Diencephalon (tissue), 1 donor: ENCODE data around the gene PNMA8C. TPM values are rescaled to one million over a fixed set of nuclear protein-coding genes. Genes with fewer than 3 reads are reported as not detected.

ENCODE experiments used
- total RNA-seq: library from RNA; depleted of rRNA; stranded (reverse); fragments of >200 nt; gene quantifications from one replicate; pipeline ENCODE4 v1.2.3, GENCODE V29; 2014

The PNMA8C gene
- 39.2 TPM for total RNA-seq

DNA sequence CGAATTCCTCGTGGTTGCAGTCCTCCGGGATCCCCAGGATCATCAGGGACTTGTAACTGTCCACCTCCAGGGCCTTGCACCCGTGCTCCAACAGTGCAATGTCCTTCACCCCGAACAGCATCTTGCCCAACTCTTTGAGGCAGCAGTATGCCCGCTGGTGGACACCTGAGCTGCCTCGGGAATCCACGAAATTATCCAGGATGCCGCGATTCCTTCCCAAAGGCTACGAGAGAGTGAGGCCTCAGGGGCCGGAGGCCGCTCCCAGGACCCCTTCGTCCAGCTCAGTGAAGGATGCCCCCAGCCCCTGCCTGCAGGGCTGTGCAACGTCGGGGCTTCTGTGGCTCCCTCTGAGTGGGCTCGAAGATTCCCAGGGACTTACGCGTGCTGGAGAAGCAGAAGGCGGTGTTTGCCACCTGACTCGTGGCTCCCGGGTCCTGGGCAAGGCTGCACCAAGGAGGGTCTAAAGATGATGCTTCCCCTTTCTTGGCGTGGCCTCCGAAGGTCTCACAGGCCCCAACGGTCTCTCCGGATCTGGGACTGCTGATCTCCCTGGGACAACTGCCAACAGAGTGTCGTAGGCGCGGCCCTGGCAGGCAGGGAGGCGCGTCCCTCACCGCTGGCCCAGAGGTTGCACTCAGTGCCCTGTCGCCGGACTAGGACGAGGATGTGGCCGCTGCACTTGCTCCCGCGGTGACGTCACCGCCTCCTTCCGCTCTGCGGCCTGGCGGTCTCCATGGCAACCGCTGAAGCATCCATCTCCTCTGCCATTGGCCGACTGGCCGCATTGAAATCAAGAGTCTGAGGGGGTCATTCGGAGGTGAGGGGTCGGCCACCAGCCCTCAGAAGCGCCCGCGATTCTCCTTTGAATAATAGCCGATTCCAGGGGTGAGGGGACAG lies at the start of gene PNMA8C:
TSS of gene PNMA8C (minus strand) at position 698 of the 897 bp plus-strand sequence. CDS start at position 121, 577 bp downstream.

DNA sequence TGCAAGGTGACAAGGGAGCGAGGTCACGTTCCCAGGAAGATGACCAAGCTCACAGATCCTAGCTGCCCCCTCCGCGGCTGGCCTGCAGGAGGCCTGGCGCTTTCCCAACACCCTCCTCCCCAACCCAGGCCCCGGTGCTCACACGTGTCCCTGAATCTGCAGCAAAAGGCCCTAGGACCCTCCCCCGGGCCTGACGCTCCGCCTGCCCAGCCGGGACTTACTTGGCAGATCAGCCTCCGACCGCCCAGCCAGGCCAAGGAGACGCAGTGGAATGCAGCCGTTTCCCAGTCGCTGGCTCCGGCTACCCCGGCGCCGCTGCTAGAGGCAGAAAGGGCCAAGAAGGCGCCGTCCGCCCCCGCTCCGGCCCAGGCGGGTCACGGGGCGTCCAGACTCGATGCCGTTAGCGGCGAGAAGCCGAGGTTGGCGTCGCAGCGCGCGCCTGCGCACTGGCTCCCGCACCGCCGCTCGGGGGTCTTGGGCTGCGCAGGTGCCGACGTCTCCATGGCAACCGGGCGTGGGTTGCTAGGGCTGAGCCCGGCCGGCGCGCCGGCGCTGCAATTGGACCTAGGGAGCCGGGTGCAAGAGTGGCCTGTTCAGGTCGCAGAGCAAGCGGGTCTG lies 42.5 kb upstream of the PNMA8C start, which contains the start of gene PNMA8A:
TSS of gene PNMA8A (minus strand) at position 448 of the 618 bp plus-strand sequence. CDS start 528 bp downstream, outside the sequence.

DNA sequence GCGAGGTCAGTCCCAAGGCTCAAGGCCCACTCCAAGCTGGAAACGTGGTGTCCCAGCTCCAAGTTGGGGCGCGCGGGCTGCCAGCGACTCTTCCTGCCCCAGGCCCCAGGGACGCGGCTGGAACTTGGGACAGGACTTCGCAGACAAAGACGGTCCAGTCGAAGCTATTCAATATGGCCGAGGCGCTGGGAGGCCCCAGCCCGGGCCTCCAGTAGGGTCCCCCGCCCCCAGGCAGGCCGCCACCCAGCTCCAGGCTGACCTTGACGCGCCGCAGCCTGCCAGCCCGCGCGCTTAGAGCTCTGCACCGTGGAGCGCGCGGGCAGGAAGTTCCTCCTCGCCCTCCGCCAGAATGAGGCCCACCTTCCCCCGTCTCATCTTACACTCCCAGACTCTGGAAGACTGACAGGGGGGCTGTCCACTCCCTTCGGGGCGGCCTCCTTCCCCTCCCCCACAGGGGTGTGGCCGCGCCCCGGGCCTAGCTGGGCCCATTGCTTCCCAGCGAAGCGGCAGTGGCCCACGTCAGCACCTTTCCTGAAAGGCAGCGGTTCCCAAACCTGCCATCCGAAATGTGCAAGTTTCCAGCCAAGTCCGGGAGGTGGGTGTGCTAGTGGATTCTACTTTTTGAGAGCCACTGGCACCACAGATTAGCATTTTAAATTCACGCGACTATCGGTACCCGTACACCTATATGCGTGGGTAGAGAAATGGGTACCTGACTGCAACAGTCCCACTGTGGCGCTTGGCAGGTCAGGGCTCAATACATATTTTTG lies 15.3 kb downstream of the PNMA8C start, which contains the start of gene CCDC8:
TSS of gene CCDC8 (minus strand) at position 303 of the 770 bp plus-strand sequence. CDS start 754 bp downstream, outside the sequence.

Other genes starting within 250 kb of the PNMA8C start
- gene IGFL1, start 199.2 kb downstream of the PNMA8C start, total RNA-seq = not detected
- gene HIF3A, start 131.9 kb downstream of the PNMA8C start, total RNA-seq = 8.8 TPM
- gene PPP5C, start 81.8 kb downstream of the PNMA8C start, total RNA-seq = 69.7 TPM
- gene CCDC8, start 15.4 kb downstream of the PNMA8C start, total RNA-seq = 8.1 TPM
- 108 TPM for gene PNMA8A, start 42.6 kb upstream of the PNMA8C start, total RNA-seq
- gene PNMA8B, start 66.9 kb upstream of the PNMA8C start, total RNA-seq = 33.0 TPM
- gene CALM3, start 172.4 kb upstream of the PNMA8C start, total RNA-seq = 544 TPM
- 0.23 TPM for gene PTGIR, start 196.2 kb upstream of the PNMA8C start, total RNA-seq
- not detected for gene GNG8, start 207.3 kb upstream of the PNMA8C start, total RNA-seq
- gene DACT3, start 232.2 kb upstream of the PNMA8C start, total RNA-seq = 24.0 TPM